ENCODE results near the gene TSPAN1.
"Not testable (repeated sequence)": the region's sequence is repeated elsewhere in the genome, so short reads cannot be mapped to it uniquely, and the experiment has no call there.

TSPAN1 gene

DNA sequence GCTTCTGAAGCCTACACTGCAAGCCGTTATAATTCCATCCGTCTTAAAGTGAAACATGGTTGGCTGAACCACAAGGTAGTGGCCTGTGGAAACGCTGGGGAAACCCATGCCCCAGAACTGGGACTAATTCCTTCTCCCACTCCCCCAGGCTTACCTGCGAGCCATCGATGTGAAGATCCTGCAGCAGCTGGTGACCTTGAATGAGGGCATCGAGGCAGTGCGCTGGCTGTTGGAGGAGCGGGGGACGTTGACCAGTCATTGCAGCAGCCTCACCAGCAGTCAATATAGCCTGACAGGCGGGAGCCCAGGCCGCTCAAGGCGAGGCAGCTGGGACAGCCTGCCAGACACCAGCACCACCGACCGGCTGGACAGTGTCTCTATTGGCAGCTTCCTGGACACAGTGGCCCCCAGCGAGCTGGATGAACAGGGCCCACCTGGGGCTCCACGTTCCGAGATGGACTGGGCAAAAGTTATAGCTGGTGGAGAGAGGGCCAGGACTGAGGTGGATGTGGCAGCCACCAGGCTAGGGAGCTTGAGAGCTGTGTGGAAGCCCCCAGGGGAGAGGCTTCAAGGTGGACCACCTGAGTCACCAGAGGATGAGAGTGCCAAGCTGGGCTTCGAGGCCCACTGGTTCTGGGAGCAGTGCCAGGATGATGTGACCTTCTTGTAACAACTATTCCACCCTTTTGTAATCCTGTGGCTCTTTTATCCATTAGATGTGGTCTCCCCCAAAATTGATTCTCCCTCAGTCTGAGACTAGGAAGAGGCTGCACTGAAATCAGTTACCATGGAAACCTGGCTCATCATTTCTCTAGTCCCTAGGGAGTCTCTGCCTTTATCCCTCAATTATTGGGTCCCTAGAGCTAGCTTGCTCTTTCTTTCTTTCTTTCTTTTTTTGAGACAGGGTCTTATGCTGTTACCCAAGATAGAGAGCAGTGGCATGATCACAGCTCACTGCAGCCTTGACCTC lies 44.9 kb downstream of the TSPAN1 start:
- no peak for DNase-seq (ENCODE audit: low spot score)

- DNase-seq (ENCODE audit: low spot score) = no peak
These were observed 45.9 kb downstream of the TSPAN1 start for GRCh38 chr1:46220808-46221207.

DNA sequence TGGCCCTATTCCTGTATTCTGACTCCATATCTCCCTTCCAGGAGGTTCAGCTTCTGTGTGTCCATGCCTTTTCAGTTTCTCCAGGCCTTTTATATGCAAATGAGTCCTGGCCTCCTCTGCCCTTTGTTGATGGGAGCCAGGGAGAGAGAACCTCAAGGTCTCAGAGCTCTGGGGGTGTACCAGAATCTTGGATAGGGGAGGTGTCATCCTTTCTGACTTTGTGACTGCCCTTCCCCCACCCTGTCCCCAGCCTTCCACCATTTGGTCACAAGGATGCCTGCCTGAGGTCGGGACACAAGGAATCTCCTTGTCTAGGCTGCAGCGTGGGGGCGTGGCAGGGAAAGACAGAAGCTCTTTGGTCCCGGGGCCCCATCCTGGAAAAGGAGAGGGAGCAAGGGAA lies 46.9 kb downstream of the TSPAN1 start:
- DNase-seq (ENCODE audit: low spot score) = no peak

DNA sequence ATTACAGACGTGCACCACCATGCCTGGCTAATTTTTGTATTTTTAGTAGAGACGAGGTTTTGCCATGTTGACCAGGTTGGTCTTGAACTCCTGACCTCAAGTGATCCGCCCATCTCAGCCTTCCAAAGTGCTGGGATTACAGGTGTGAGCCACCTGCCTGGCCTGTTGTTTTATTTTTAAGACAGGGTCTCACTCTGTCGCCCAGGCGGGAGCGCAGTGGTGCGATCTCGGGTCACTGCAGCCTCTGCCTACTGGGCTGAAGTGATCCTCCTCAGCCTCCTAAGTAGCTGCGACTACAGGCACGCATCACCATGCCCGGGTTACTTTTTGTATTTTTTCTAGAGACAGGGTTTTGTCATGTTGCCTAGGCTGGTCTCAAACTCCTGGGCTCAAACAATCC lies 48.2 kb downstream of the TSPAN1 start:
- DNase-seq (ENCODE audit: low spot score) = not testable (repeated sequence)

GRCh38 chr1:46223472-46223943 lies 48.6 kb downstream of the TSPAN1 start:
- peak; percentile 87 for DNase-seq (ENCODE audit: low spot score)

DNA sequence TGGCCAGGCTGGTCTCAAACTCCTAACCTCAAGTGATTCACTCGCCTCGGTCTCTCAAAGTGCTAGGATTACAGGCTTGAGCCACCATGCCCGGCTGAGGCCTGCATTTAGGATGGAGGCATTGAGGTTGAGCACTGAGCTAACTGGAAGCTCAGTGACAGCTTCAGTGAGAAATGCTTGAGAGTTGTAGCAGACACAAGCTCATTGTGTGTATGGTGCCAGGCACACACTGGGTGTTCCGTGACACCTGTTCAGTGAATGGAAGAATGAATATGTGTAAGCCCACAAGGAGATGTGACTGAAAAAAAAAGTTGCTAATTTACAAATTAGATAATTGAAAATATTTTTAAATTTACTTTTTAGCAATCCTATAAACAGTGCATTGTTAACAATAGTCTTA lies 50.1 kb downstream of the TSPAN1 start:
- DNase-seq (ENCODE audit: low spot score) = no peak

DNA sequence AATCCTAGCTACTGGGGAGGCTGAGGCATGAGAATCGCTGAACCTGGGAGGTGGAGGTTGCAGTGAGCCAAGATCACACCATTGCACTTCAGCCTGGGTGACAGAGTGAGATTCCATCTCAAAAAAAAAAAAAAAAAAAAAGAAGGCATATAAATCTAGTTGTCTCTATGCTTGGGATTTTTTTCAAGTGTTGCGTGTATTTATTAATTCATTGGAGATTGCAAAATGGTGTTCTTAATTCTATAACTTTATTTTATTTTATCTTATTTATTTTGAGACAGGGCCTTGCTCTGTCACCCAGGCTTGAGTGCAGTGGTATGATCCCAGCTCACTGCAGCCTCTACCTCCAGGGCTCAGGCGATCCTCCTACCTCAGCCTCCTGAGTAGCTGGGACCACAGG lies 56.3 kb downstream of the TSPAN1 start:
- not testable (repeated sequence) for DNase-seq (ENCODE audit: low spot score)

Data from NAMALWA (cell line).